ENCODE data around the gene RGS17.
A peak's percentile ranks its signal among the peaks of the same experiment; 100 is the strongest.
"Not testable (repeated sequence)": the region's sequence is repeated elsewhere in the genome, so short reads cannot be mapped to it uniquely, and the experiment has no call there.

Gene RGS17

DNA sequence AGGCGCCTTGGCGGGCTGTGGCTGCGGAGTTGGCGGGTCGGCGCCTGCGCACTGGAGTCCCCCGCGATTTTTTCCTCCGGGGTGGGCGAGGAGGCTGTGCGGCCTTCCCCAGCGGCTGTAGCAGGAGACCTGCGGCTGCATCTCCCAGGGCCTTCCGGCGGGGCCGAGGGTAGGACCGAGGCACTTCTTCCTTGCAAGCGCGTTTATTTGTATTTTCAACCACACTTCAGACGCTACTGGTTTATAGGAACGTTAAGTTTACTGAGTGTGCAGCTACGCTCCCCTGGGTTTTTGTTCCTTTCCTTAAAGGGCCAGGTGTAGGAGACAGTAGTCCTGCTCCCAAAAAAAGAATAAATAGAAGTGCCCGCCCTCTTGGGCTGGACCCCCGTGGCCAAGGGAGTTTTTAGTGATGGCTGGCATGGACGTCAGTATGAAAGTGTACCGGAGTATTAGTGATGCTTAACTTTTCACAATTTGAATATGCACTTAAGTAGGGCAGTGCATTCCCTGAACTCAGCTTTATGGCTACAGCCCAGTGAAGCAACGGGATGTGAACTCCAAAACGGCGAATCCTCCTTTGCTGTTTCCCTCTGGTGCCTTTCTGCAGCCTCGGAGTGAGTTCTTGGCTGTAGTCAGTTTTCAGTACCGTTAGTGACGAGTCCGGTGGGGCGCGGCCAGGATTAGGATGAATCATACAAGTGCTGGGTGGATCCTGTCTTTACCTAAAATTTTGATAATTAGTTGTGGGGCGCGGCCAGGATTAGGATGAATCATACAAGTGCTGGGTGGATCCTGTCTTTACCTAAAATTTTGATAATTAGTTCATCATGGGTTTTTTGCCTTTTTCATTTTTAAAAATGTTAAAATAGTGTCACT, 147.2 kb downstream of the RGS17 start:
- DNase-seq (ENCODE audit: low read depth in 2 of 2) = peak; percentile 82 to 90

DNA sequence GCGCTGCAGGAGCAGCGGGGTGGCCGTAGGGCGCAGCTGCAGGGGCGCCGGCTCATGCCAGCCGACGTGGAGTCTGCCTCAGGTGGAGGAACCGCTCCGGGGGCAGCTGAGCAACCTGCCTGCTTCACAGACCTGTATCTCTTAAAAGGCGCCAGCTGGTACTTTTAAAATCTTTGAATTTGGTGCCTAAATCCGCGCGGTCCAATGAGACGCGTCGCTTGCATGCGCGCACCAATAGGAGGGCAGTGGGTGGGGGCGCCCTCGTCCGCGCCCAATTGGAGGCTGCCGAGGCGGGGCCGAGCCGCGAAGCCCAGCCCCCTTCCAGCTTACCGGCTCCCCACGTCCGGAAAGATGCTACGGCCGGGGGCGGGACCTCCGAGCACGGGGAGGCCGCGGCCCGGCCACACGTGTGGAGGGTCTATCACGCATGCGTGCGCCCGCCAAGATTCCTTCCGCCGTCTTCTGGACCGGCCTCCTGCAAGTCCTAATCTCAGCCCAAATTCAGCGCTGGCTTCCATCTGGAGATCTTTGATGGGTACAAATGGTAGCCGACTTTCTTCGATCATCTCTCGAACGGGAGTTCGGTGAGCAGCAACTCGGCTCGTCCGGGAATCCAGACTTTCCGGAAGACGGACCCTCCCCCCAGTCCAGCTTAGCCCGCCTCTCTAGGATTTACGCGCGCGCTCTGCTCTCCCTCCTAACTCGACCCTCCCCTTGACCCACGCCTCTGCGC, 148.0 kb downstream of the RGS17 start, which contains the start of gene FBXO5:
Gene FBXO5, minus strand, starts transcription at position 138 of the 733 bp plus-strand sequence. Its CDS starts 82 bp downstream, at position 56.
- peak; percentile 93 to 95 for DNase-seq (ENCODE audit: low read depth in 2 of 2)

DNA sequence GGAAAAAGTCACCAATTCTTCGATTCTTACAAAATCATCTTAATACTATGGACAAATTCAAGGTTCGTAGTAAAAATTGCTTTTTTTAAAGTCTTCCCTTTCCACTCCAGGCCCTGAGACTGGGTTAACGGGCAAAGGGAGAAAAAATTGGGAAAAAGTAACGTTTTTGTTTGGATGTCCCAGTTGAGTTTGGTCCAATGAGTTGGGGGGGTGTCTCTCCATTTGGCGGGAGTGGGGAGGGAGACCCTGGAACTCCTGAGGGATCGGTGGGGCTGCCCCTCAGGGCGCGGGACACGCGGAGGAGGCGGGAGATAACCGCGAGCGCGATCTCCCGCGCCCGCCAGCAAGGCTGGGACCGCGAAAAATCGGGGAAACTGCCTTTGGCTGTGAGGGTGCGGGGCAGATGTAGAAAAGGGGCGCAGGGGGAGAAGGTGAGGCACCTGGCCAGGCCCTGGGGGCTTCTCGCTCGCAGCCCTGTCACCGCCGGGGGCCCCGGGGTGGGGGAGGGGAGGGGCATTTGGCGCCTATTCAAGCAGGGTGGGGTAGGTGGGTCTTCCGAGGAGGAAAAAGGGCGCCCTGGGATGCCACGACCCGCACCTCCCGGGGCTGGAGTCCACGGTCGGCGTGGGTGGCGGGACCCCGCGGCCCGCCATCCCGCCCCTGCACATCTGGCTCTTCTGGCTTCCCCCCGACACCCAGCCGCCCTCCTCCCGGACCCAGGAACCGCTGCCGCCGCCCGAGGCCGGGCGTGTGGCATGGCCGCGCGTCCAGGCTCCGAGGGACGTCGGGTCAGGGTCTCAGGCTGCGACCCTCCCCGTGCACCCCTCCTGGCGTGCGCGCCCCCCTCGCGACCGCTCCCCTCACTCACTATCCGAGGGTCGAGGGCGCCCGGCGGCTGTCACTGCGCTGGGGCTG, 148.8 kb downstream of the RGS17 start:
- no peak for DNase-seq (ENCODE audit: low read depth in 2 of 2)

DNA sequence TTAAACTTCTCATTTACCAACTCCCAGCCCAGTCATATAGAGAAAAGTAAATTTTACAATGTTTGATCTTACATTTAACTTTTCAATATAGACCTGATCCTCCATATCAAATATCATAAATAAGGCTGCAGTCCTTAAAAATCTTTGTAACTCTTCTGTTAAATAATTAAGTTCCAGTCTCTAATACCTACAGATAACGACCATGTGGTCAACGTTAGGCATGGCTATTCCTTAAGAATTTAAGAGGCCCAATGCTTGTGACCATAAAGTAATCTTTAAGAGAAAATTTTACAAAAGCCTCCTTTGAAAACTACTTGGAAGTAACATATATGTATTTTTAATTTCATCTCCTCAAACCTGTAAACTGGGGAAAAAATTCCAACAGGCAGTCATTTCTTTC, 149.9 kb downstream of the RGS17 start:
- no peak for DNase-seq (ENCODE audit: low read depth in 2 of 2)

DNA sequence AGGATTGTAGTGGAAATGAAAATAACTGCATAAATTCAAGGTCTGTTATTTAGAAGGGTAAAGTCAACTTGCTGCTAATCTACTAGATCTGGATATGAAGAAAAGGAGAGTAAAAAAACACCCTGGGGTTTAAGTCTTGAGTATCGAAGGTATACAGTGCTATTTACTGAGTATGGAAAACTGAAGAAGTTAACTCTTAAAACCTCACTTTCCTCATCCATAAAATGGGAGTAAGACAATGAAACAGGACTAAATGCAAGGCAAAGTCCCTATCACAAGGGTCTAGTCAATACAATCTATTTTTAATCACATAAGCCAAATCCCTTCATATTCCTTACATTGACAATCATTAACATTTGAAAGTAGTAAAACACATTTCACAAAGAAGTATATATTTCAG, 150.4 kb downstream of the RGS17 start:
- DNase-seq (ENCODE audit: low read depth in 2 of 2) = no peak

DNA sequence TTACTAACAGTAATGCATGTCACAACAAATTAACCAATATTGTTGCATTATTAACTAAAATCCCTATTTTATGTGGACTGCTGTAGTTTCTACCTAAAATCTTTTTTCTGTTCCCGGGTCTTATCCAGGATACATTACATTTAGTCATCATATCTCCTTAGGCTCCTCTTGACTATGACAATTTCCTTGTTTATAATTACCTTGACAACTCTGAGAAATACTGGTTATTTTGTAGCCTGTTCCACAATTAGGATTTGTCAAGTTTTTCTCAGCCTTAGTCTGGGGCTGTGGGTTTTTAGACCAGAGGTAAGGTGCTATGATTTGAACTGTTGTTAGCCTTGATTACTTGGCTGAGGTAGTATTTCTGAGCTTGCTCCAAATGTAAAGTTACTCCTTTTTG, 152.0 kb downstream of the RGS17 start:
- DNase-seq (ENCODE audit: low read depth in 2 of 2) = no peak

DNA sequence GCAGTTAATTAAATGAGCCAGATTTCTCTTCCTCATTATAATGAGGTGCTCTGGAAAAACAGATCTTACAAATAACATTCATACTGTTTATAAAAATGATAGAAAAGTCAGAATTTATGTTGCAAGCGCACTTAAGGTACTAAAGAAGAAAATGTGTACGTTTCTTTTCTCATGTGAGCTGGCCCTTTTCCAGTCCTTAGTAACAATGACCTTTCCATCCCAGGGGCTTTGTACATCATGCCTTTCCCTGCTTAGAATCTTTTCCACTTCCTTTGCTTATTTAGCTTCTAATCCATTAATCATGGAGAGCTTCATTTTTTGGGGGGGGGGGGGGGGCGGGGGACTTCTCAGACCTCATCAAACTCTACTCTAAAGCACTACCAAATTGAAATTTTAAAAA, 153.0 kb downstream of the RGS17 start:
- no peak for DNase-seq (ENCODE audit: low read depth in 2 of 2)

DNA sequence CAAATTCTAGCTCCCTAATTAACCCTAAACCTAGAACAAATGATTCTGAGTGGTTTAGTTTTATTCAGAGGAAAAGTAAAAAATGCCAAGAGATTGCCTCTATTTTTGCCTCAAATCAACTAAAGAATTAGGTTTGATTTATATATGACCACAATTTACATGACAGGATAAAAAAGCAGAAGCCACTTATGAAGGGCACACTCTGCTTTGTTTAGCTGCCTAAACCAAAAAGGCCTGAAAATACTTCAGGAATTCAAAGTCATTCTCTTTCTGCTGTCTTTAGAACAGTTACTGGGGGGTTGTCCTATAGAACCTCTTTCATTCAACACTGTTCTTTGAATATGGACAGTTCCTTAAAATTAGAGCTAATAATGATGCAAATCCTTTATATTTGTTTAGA, 153.5 kb downstream of the RGS17 start:
- DNase-seq (ENCODE audit: low read depth in 2 of 2) = no peak

DNA sequence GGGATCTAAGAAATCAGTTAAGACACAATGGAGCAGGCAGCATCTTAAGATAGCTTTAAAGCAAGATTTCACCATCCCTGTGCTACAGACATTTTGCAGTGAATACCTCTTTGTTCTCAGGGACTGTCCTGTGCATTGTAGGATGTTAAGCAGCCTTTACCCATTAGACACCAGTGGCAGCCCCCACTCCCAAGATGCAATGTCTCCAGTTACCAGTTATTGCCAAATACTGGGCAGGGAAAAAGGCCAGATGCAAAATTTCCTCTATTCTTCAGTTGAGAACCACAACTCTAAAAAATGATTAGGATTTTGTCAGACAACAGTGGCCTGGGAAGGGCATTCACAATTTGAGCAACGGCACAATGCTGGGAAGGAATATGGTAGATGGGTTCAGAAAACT, 154.3 kb downstream of the RGS17 start:
- no peak for DNase-seq (ENCODE audit: low read depth in 2 of 2)

DNA sequence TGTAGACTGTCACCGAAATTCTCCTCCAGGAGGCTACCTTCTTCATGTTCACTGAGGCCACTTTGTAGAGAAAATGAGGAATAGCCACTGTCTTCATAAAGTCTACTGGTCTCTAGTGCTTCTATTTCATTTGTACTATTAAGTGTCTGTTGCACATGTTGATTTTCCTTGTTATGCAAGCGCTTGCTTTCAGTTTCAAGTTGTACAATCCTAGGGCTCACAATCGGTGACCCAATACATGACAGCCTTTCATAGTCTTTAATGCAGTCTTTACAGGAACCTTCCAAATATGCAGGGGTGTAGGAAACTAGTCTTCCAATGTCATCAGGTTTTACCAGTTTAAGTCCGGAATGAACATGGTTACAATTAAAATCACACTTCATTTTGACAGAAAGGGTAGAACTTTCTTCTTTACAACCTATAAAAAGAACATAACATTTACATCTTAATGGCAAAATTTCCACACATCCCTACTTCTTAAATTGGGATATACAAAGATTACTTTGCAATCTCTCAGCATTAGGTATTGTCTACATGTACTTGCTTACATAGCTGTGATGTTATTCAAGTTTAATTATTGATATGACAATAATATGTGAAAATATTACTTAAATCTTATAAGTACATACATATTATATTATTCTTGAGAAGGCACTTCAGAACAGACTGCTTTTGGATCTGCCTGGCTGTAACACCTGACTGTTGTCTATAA, 155.7 kb downstream of the RGS17 start:
- no peak for DNase-seq (ENCODE audit: low read depth in 2 of 2)

DNA sequence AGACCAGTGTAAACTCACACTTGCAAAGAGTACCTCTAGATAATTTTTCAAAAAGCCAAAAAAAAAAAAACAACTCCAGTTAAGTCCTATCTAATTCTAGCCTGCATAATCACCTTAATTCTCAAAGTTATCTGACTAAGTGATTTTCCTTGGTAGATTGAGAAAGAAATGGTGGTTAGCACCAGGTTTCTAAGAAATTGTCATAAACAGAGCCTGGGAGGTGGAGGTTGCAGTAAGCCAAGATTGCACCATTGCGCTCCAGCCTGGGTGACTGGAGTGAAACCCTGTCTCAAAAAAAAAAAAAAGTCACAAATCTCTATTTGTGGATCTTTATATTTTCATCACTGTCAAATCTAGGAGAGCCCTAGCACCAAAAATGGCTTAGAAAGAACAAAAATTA, 157.2 kb downstream of the RGS17 start:
- DNase-seq (ENCODE audit: low read depth in 2 of 2) = no peak

DNA sequence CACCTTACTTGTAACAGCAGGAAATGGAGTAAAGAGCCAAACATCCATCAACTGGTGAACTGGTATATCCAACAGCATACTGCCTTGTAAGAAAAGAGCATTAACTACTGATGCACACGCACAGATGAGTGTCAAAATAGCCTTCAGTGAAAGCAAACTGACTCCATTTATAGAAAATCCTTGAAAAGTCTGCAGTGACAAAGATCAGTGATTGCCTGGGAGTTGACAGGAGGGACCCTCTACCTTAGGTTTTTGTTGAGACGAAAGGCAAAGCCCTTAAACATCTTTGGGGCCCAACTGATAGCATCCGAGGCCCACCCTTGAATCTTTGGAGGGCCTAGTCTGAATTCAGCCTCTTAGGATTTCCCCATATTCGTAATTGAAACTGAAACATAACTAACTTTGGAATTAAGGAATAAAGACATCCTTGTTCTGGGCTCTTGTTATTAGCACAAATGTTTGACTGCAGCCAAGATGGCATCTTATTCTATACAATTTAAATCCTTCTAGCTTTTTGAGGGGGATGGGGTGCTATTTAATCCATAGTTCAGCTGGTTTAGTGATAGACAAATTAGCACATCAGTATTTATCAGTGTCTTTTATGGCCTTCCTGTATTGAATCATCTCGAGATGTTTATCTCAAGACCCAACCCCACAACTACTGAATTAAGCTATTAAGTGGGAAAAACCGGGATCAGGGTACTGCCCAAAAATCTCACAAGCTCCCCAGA, 161.2 kb downstream of the RGS17 start:
- DNase-seq (ENCODE audit: low read depth in 2 of 2) = no peak

DNA sequence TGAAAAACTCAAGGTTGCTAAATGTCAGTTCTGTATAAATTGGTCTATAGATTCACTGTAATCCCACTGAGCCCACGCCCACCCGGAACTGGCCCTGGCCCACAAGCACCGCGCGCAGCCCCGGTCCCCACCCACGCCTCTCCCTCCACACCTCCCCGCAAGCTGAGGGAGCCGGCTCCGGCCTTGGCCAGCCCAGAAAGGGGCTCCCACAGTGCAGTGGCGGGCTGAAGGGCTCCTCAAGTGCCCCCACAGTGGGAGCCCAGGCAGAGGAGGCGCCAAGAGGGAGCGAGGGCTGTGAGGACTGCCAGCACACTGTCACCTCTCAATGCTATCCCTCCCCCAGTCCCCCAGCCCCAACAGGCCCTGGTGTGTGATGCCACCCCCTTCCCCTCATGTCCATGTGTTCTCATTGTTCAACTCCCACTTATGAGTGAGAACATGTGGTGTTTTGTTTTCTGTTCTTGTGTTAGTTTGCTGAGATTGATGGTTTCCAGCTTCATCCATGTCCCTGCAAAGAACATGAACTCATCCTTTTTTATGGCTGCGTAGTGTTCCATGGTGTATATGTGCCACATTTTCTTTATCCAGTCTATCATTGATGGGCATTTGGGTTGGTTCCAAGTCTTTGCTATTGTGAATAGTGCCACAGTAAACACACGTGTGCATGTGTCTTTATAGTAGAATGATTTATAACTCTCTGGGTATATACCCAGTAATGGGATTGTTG, 164.8 kb downstream of the RGS17 start:
- DNase-seq (ENCODE audit: low read depth in 2 of 2) = not testable (repeated sequence)

DNA sequence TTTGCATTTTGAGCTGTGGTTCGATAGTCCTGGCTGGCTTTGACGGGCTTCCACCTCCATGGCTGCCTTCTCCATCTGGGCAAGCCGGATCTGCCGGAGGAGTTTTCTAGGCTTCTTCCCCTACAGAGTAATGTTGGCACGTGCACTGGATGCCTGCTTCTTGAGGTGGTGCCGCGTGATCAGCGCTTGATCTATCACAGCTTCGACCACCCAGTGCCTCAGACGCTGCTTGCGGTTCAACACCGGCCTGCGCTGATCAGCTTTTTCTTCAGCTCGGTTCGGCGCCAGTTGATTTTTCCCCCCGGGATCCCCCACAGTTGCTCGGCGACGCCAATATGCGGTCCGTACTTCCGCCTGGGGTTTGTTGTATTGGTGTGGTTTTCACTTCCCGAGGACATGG, 171.7 kb downstream of the RGS17 start:
- DNase-seq (ENCODE audit: low read depth in 2 of 2) = no peak

DNA sequence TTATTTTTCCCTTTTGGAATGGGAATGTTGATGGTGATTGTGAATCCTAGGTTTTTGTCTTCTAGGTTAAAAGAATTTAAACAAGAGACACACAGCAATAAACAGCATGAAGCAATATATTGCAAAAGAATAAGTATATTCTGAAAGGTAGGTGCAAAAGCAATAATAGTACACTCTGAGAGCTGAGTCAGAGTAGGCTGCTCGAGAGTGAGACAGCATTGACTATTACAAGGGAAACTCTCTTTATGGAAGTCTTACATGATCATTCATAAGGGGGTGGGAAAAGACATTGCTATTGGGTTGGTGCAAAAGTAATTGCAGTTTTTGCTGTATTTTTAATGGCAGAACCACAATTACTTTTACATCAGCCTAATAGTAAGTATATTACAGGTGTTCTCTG, 173.3 kb downstream of the RGS17 start:
- no peak for DNase-seq (ENCODE audit: low read depth in 2 of 2)
